Measurements from ENCODE around the gene PGBD2.

PGBD2 gene

GRCh38 chr1:248906009-248906752 is at the start of gene PGBD2:
Gene PGBD2 (plus strand): TSS chr1:248906235. CDS start chr1:248913863, 7,628 bp downstream.
- Histone ChIP-seq H3K9me3 (ENCODE audit: control insufficient read depth, insufficient read depth, low read length) (no peaks in the 10 kb centered on the region), H3K27ac (ENCODE audit: low read length) (no peak within 1 kb of the TSS), H3K4me1 (ENCODE audit: control insufficient read depth, insufficient read depth, low read length) (0 out of 2 replicates have a peak, but pooled peaks cover 1% of the 10 kb centered on the region), H3K4me3 (ENCODE audit: low read length) (peak within 1 kb of the TSS; percentile 87; the same call in 1 of the 2 replicates), H3K27me3 (ENCODE audit: control insufficient read depth, insufficient read depth, low read length) (no peaks in the 10 kb centered on the region), H3K36me3 (ENCODE audit: control insufficient read depth, insufficient read depth, low read length) (no peaks in the 10 kb centered on the region)
- peak; percentile 74 for DNase-seq (ENCODE audit: low read depth, low spot score)
- WGBS (ENCODE audit: insufficient coverage, insufficient read length) = no CpG with 5 or more reads among the region's 80 CpGs

- WGBS (ENCODE audit: insufficient coverage, insufficient read length) = no CpG with 5 or more reads among the region's 7 CpGs
- Histone ChIP-seq H3K4me3 (ENCODE audit: low read length) (no peak overlapping the region), H3K27ac (ENCODE audit: low read length) (no peak overlapping the region), H3K36me3 (ENCODE audit: control insufficient read depth, insufficient read depth, low read length) (peaks cover 12% of the 10 kb centered on the region; the same call in 1 of the 2 replicates), H3K4me1 (ENCODE audit: control insufficient read depth, insufficient read depth, low read length) (0 out of 2 replicates have a peak, but pooled peaks cover 4% of the 10 kb centered on the region), H3K27me3 (ENCODE audit: control insufficient read depth, insufficient read depth, low read length) (no peaks in the 10 kb centered on the region), H3K9me3 (ENCODE audit: control insufficient read depth, insufficient read depth, low read length) (no peaks in the 10 kb centered on the region)
- no peak for DNase-seq (ENCODE audit: low read depth, low spot score)
Observed at GRCh38 chr1:248857201-248857600, 48.8 kb upstream of the PGBD2 start.

- Histone ChIP-seq H3K27me3 (ENCODE audit: control insufficient read depth, insufficient read depth, low read length) (0 out of 2 replicates have a peak, but pooled peaks cover 1% of the 10 kb centered on the region), H3K9me3 (ENCODE audit: control insufficient read depth, insufficient read depth, low read length) (no peaks in the 10 kb centered on the region), H3K4me3 (ENCODE audit: low read length) (peak overlapping the region; percentile 58; the same call in 1 of the 2 replicates), H3K36me3 (ENCODE audit: control insufficient read depth, insufficient read depth, low read length) (peaks cover 12% of the 10 kb centered on the region; the same call in 1 of the 2 replicates), H3K4me1 (ENCODE audit: control insufficient read depth, insufficient read depth, low read length) (0 out of 2 replicates have a peak, but pooled peaks cover 4% of the 10 kb centered on the region), H3K27ac (ENCODE audit: low read length) (no peak overlapping the region)
- WGBS (ENCODE audit: insufficient coverage, insufficient read length) = no CpG with 5 or more reads among the region's 4 CpGs
- DNase-seq (ENCODE audit: low read depth, low spot score) = no peak
Observed at GRCh38 chr1:248857749-248858095, 48.3 kb upstream of the PGBD2 start.

- no peak overlapping the region for H3K27ac ChIP-seq (ENCODE audit: low read length)
- no CpG with 5 or more reads among the region's 45 CpGs for whole genome bisulfite sequencing (ENCODE audit: insufficient coverage, insufficient read length)
- H3K27me3 ChIP-seq (ENCODE audit: control insufficient read depth, insufficient read depth, low read length) = 0 out of 2 replicates have a peak, but pooled peaks cover 1% of the 10 kb centered on the region
Observed at GRCh38 chr1:248858096-248858890, 47.7 kb upstream of the PGBD2 start.

GRCh38 chr1:248858891-248859889 is 46.8 kb upstream of the PGBD2 start, which contains the start of gene ZNF692:
Gene ZNF692 (minus strand): TSS chr1:248859085. CDS start chr1:248858309, 776 bp downstream.
- peak within 1 kb of the TSS; percentile 73; the same call in 1 of the 2 replicates for H3K4me3 ChIP-seq (ENCODE audit: low read length)
- no peak for DNase-seq (ENCODE audit: low read depth, low spot score)
- H3K27me3 ChIP-seq (ENCODE audit: control insufficient read depth, insufficient read depth, low read length) = 0 out of 2 replicates have a peak, but pooled peaks cover 1% of the 10 kb centered on the region
- WGBS (ENCODE audit: insufficient coverage, insufficient read length) = no CpG with 5 or more reads among the region's 62 CpGs
- peaks cover 7% of the 10 kb centered on the region; the same call in 1 of the 2 replicates for H3K36me3 ChIP-seq (ENCODE audit: control insufficient read depth, insufficient read depth, low read length)
- no peak within 1 kb of the TSS for H3K27ac ChIP-seq (ENCODE audit: low read length)
- H3K4me1 ChIP-seq (ENCODE audit: control insufficient read depth, insufficient read depth, low read length) = 0 out of 2 replicates have a peak, but pooled peaks cover 6% of the 10 kb centered on the region
- no peaks in the 10 kb centered on the region for H3K9me3 ChIP-seq (ENCODE audit: control insufficient read depth, insufficient read depth, low read length)

More at GRCh38 chr1:248858096-248858890, 47.7 kb upstream of the PGBD2 start:
- Histone ChIP-seq H3K4me1 (ENCODE audit: control insufficient read depth, insufficient read depth, low read length) (0 out of 2 replicates have a peak, but pooled peaks cover 4% of the 10 kb centered on the region), H3K36me3 (ENCODE audit: control insufficient read depth, insufficient read depth, low read length) (peaks cover 12% of the 10 kb centered on the region; the same call in 1 of the 2 replicates), H3K9me3 (ENCODE audit: control insufficient read depth, insufficient read depth, low read length) (no peaks in the 10 kb centered on the region), H3K4me3 (ENCODE audit: low read length) (peak overlapping the region; percentile 58; the same call in 1 of the 2 replicates)
- no peak for DNase-seq (ENCODE audit: low read depth, low spot score)

- H3K27ac ChIP-seq (ENCODE audit: low read length) = no peak overlapping the region
- H3K27me3 ChIP-seq (ENCODE audit: control insufficient read depth, insufficient read depth, low read length) = 0 out of 2 replicates have a peak, but pooled peaks cover 1% of the 10 kb centered on the region
- no peak overlapping the region for H3K4me3 ChIP-seq (ENCODE audit: low read length)
- 0 out of 2 replicates have a peak, but pooled peaks cover 6% of the 10 kb centered on the region for H3K4me1 ChIP-seq (ENCODE audit: control insufficient read depth, insufficient read depth, low read length)
- no CpG with 5 or more reads among the region's 4 CpGs for WGBS (ENCODE audit: insufficient coverage, insufficient read length)
- H3K36me3 ChIP-seq (ENCODE audit: control insufficient read depth, insufficient read depth, low read length) = 0 out of 2 replicates have a peak, but pooled peaks cover 3% of the 10 kb centered on the region
- no peak for DNase-seq (ENCODE audit: low read depth, low spot score)
- no peaks in the 10 kb centered on the region for H3K9me3 ChIP-seq (ENCODE audit: control insufficient read depth, insufficient read depth, low read length)
Observed at GRCh38 chr1:248860007-248860406, 46.0 kb upstream of the PGBD2 start.

- Histone ChIP-seq H3K9me3 (ENCODE audit: control insufficient read depth, insufficient read depth, low read length) (no peaks in the 10 kb centered on the region), H3K27ac (ENCODE audit: low read length) (no peak overlapping the region), H3K36me3 (ENCODE audit: control insufficient read depth, insufficient read depth, low read length) (no peaks in the 10 kb centered on the region), H3K4me3 (ENCODE audit: low read length) (no peak overlapping the region), H3K4me1 (ENCODE audit: control insufficient read depth, insufficient read depth, low read length) (0 out of 2 replicates have a peak, but pooled peaks cover 6% of the 10 kb centered on the region), H3K27me3 (ENCODE audit: control insufficient read depth, insufficient read depth, low read length) (0 out of 2 replicates have a peak, but pooled peaks cover 1% of the 10 kb centered on the region)
- DNase-seq (ENCODE audit: low read depth, low spot score) = no peak
- no CpG with 5 or more reads among the region's 2 CpGs for WGBS (ENCODE audit: insufficient coverage, insufficient read length)
Observed at GRCh38 chr1:248861616-248862015, 44.4 kb upstream of the PGBD2 start.

GRCh38 chr1:248862695-248862997 is 43.4 kb upstream of the PGBD2 start:
- no peaks in the 10 kb centered on the region for H3K9me3 ChIP-seq (ENCODE audit: control insufficient read depth, insufficient read depth, low read length)
- no CpG with 5 or more reads among the region's 4 CpGs for WGBS (ENCODE audit: insufficient coverage, insufficient read length)
- H3K4me3 ChIP-seq (ENCODE audit: low read length) = peak overlapping the region; percentile 52; the same call in 1 of the 2 replicates
- no peak overlapping the region for H3K27ac ChIP-seq (ENCODE audit: low read length)
- 0 out of 2 replicates have a peak, but pooled peaks cover 2% of the 10 kb centered on the region for H3K4me1 ChIP-seq (ENCODE audit: control insufficient read depth, insufficient read depth, low read length)
- DNase-seq (ENCODE audit: low read depth, low spot score) = no peak
- H3K27me3 ChIP-seq (ENCODE audit: control insufficient read depth, insufficient read depth, low read length) = 0 out of 2 replicates have a peak, but pooled peaks cover 1% of the 10 kb centered on the region
- H3K36me3 ChIP-seq (ENCODE audit: control insufficient read depth, insufficient read depth, low read length) = no peaks in the 10 kb centered on the region

- WGBS (ENCODE audit: insufficient coverage, insufficient read length) = no CpG with 5 or more reads among the region's 46 CpGs
- Histone ChIP-seq H3K27ac (ENCODE audit: low read length) (no peak overlapping the region), H3K4me1 (ENCODE audit: control insufficient read depth, insufficient read depth, low read length) (0 out of 2 replicates have a peak, but pooled peaks cover 2% of the 10 kb centered on the region), H3K36me3 (ENCODE audit: control insufficient read depth, insufficient read depth, low read length) (no peaks in the 10 kb centered on the region), H3K9me3 (ENCODE audit: control insufficient read depth, insufficient read depth, low read length) (no peaks in the 10 kb centered on the region), H3K27me3 (ENCODE audit: control insufficient read depth, insufficient read depth, low read length) (0 out of 2 replicates have a peak, but pooled peaks cover 1% of the 10 kb centered on the region), H3K4me3 (ENCODE audit: low read length) (peak overlapping the region; percentile 52; the same call in 1 of the 2 replicates)
- DNase-seq (ENCODE audit: low read depth, low spot score) = no peak
Observed at GRCh38 chr1:248862998-248863881, 42.8 kb upstream of the PGBD2 start.
